Stimulated activated CD4-positive, alpha-beta T cell treated with anti-CD3 and anti-CD28 coated beads, Interleukin-4, amount 100 ng/mL, for 24 hours (primary cell): Measurements from ENCODE around the gene SDF4.
"Not testable (repeated sequence)": the region's sequence is repeated elsewhere in the genome, so short reads cannot be mapped to it uniquely, and the experiment has no call there.

Source experiments
- DNase-seq: peaks from one replicate; pipeline ENCODE4 v3.0.0-alpha.2; 2020

SDF4 gene

GRCh38 chr1:1196431-1197187 is 35.2 kb downstream of the SDF4 start:
- no peak for DNase-seq

- not testable (repeated sequence) for DNase-seq
These were observed 36.1 kb downstream of the SDF4 start for GRCh38 chr1:1195726-1196125.

GRCh38 chr1:1194723-1195122 is 37.1 kb downstream of the SDF4 start:
- DNase-seq, result no peak

- no peak for DNase-seq
These were observed 40.1 kb downstream of the SDF4 start for GRCh38 chr1:1191734-1192133.

- no peak for DNase-seq
These were observed 42.7 kb downstream of the SDF4 start for GRCh38 chr1:1189111-1189510.

DNA sequence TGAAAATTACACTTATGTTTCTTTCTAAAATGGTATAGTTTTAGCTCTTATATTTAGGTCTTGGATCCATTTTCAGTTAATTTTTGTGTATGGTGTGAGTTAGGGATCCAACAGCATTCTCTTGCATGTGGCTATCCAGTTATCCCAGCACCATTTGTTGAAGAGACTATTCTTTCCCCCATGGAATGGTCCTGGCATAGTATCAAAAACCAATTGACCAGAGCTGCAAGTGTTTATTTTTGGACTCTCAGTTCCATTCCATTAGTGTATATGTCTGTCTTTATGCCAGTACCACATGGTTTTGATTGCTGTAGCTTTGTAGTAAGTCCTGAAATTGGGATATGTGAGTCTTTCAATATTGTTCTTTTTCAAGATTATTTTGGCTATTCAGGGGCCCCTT is 43.9 kb downstream of the SDF4 start:
- DNase-seq, result no peak

DNA sequence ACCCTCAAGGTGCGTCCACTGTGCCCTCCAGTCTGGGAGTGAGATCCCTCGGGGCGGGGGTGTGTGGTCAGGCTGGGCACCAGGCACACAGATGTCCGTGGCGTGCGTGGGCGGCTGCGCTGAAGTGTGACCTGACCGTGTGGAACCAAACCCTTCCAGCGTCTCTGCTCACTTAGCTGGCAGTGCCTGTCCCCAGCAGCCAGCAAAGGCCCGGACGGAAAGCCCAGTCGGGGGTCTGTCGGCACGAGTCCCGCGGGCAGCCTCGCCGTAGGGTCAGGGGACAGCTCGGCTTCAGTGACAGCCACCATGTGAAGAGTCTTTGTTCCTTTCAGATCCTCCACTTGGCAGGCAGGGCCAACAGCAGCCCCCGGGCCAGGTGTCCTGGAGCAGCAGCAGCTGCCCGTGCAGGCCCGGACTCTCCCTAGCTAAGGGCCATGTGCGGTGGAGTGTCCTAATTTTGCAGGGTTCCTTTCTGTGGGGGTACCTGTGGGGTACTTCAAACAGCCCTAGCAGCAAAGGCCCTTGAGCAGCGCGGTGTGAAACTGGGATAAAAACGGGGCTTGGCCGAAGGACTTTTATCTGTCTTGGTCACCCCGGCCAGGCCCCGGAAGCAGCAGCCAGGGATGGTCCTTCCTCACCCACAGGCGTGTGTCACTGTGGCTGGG is 46.6 kb downstream of the SDF4 start:
- DNase-seq, result no peak

GRCh38 chr1:1183833-1184775 is 47.7 kb downstream of the SDF4 start:
- no peak for DNase-seq

- no peak for DNase-seq
These were observed 48.5 kb downstream of the SDF4 start for GRCh38 chr1:1183221-1183747.

DNA sequence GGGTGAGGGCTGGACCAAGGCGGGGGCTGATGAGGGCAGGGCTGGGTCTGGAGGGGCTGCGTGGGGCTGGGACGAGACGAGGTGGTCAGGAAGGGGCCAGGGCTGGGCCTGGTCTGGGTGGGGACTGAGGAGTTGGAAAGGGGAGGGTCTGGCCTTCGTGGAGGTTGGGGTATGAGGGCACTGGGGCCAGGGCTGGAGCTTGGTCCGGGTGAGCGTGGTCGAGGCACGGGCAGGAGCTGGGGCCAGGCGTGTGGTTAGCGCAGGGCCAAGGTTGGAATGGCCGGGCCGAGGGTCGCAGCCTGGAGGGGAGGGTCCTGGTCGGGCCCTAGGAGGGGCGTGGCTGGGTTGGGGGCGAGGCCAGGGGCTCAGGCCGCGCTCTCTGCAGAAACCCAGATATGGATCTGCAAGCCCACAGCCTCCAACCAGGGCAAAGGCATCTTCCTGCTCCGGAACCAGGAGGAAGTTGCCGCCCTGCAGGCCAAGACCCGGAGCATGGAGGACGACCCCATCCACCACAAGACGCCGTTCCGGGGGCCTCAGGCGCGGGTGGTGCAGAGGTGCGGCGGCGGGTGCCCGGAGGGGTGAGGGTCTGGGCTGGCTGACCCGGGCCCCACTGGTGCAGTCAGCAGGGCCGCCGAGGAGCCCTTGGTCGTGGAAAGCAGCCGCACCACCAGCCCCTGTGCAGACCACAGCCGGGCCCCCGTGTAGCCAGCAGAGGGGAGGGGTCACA is 49.1 kb downstream of the SDF4 start:
- no peak for DNase-seq

DNA sequence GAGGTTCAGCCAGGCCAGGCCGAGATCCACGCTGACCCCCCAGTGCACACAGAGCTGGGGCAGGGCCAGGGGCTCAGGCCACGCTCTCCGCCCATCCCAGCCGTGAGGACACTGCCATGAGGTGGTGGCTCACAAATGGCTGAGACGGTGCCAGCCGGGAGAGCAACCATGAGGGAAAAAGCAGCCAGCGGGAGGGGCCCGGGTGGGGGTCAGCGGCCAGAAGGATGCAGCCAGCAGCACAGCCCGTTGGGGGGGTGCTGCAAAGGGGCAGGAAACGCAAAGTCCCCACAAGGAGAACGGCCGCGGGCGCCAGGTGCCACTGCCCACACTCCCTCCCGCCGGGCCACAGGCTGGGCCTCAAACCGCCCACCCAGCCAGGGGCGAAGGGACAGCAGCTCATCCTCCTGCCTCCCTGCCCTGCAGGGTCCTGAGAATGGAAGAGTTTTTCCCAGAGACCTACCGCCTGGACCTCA is 49.8 kb downstream of the SDF4 start:
- DNase-seq, result no peak

GRCh38 chr1:1181129-1181937 is 50.5 kb downstream of the SDF4 start:
- no peak for DNase-seq

- no peak for DNase-seq
These were observed 51.6 kb downstream of the SDF4 start for GRCh38 chr1:1179983-1180861.

DNA sequence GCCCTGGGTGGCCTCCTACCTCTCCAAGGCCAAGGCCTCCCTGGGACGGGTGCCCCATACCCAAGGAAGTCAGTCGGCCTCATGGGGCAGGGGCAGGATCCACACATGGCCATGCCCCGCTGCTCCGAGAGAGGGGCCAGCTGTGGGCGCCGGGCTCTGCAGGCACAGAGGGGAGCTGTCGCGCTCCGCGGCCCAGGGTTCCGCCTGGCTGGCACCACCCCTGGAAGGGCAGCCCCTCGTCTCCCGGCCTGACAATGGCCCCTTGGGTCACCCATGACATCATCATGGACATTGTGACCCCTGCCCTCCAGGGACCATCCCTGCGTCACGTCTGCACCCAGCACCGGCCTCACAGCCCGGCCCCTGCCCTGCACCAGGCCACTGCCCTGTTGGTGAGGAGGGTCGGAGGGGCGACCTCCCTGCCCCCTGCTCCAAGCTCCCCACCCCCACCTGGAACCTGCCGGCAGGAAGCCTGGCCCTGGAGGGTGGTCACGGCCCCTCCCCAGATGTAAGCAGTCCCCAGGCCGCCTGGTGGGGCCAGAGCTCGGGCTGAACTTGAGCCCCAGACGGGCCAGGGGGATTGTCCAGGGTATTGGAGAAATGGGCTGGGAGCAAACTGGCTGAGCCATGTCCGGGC is 52.3 kb downstream of the SDF4 start:
- DNase-seq, result no peak

- no peak for DNase-seq
These were observed 52.9 kb downstream of the SDF4 start for GRCh38 chr1:1178794-1179331.

- DNase-seq, result no peak
These were observed 54.2 kb downstream of the SDF4 start for GRCh38 chr1:1177452-1178206.

- no peak for DNase-seq
These were observed 54.9 kb downstream of the SDF4 start for GRCh38 chr1:1176931-1177330.

DNA sequence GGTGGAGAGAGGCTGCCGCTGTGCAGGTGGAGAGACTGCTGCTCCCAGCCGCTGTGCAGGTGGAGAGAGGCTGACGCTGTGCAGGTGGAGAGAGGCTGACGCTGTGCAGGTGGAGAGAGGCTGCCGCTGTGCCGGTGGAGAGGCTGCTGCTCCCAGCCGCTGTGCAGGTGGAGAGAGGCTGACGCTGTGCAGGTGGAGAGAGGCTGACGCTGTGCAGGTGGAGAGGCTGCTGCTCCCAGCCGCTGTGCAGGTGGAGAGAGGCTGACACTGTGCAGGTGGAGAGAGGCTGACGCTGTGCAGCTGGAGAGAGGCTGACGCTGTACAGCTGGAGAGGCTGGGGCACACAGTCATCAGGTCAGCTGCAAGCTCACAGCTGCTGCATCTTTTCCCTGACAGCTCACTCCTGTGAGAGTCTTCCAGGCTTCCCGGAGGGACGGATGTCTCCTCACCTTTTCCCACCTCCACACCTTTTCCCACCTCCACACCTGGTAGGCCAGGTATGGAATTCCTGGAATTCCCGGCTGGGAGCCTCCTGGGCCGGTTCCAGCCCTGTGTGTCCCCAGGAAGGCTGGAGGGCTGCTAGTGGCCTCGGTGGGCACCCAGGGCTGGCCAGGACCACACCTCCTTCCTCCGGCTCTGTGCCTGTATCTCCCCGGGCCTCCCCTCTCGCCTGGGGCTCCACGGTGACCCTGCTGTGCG is 55.6 kb downstream of the SDF4 start:
- DNase-seq, result not testable (repeated sequence)
